COR-L47 (cell line): ENCODE data around the gene IL19.
A peak's percentile ranks its signal among the peaks of the same experiment; 100 is the strongest.

Experiments
- DNase-seq: peaks from one replicate; lab custom pipeline; 2025; lab: John Stamatoyannopoulos, UW

IL19 gene

GRCh38 chr1:206770531-206771337 is at the start of gene IL19:
IL19 (plus strand) TSS chr1:206770773; CDS start chr1:206836663, 65,890 bp downstream.
- no peak for DNase-seq

- DNase-seq, result no peak
These were observed 49.1 kb upstream of the IL19 start for GRCh38 chr1:206721454-206721853.

- no peak for DNase-seq
These were observed 47.7 kb upstream of the IL19 start for GRCh38 chr1:206722751-206723461.

GRCh38 chr1:206723462-206723804 is 47.1 kb upstream of the IL19 start:
- DNase-seq, result no peak

- DNase-seq, result no peak
These were observed 46.6 kb upstream of the IL19 start for GRCh38 chr1:206723805-206724472.

GRCh38 chr1:206725109-206725963 is 45.2 kb upstream of the IL19 start:
- peak; percentile 11 for DNase-seq

GRCh38 chr1:206727981-206728696 is 42.4 kb upstream of the IL19 start:
- DNase-seq, result no peak

GRCh38 chr1:206728697-206728987 is 41.9 kb upstream of the IL19 start:
- DNase-seq, result no peak

- DNase-seq, result no peak
These were observed 41.5 kb upstream of the IL19 start for GRCh38 chr1:206729050-206729449.

GRCh38 chr1:206729507-206729906 is 41.1 kb upstream of the IL19 start:
- DNase-seq, result no peak

- DNase-seq, result no peak
These were observed 38.1 kb upstream of the IL19 start for GRCh38 chr1:206732508-206732907.

GRCh38 chr1:206732992-206733391 is 37.6 kb upstream of the IL19 start:
- no peak for DNase-seq

GRCh38 chr1:206734499-206735142 is 36.0 kb upstream of the IL19 start:
- DNase-seq, result no peak

- no peak for DNase-seq
These were observed 35.0 kb upstream of the IL19 start for GRCh38 chr1:206735553-206736031.

- DNase-seq, result no peak
These were observed 33.5 kb upstream of the IL19 start for GRCh38 chr1:206736878-206737728.

GRCh38 chr1:206737729-206738201 is 32.8 kb upstream of the IL19 start:
- no peak for DNase-seq

- DNase-seq, result peak; percentile 23
These were observed 31.9 kb upstream of the IL19 start for GRCh38 chr1:206738370-206739366.

- no peak for DNase-seq
These were observed 31.0 kb upstream of the IL19 start for GRCh38 chr1:206739411-206740076.
